Measurements from ENCODE around the gene ADCY3. TPM values are rescaled to one million over a fixed set of nuclear protein-coding genes. Genes with fewer than 3 reads are reported as not detected.

The ADCY3 gene
- total RNA-seq, 1 experiment from 2014 or later = 73.9 TPM

DNA sequence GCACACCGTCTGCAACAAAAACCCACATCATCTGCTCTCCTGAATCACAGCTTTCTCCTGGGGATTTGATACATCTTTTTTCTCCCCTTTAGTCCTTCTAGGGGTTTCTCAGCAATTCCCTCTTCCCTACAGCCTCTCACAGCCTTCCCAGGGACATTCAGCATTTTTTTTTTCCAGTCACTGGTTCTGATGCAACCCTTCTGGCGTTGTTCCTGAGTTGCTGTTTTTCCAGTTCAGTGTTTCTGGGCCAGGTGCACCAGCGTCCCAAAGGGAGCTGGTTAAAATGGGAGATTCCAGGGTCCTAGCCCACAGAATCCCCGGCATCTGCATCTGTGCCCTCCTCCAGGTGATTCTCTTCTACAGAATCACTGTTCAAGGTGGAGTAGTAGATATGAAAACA, 36.1 kb downstream of the ADCY3 start:
- H3K4me1 ChIP-seq = peaks cover 8% of the 10 kb centered on the region
- no peaks in the 10 kb centered on the region for H3K9me3 ChIP-seq (replicated peaks)
- H3K27ac ChIP-seq = no peak overlapping the region
- DNase-seq = no peak
- H3K36me3 ChIP-seq = peaks cover 40% of the 10 kb centered on the region
- no peak overlapping the region for H3K4me3 ChIP-seq
- H3K27me3 ChIP-seq = no peaks in the 10 kb centered on the region

DNA sequence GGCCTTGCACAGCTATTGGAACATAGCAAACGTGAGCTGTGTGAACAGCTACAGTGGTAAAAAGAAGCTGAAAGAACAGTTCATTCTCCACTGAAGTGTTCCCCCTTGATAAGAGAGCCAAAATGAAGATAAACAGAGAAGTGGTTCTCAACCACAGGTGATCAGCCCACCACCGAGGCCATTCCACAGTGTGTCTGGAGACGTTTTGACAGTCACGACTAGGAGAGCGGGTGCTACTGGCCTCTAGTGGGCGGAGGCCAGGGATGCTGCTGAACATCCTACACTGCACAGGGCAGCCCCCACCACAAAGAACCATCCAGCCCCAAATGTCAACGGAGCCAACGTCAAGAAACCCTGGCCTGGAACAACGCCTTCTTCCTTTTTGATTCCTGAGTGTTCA, 38.4 kb downstream of the ADCY3 start:
- Histone ChIP-seq H3K27ac (no peak overlapping the region), H3K27me3 (no peaks in the 10 kb centered on the region), H3K36me3 (peaks cover 28% of the 10 kb centered on the region; the same call in 1 of the 2 replicates), H3K9me3 (replicated peaks) (no peaks in the 10 kb centered on the region), H3K4me3 (no peak overlapping the region), H3K4me1 (peaks cover 8% of the 10 kb centered on the region)
- no peak for DNase-seq

DNA sequence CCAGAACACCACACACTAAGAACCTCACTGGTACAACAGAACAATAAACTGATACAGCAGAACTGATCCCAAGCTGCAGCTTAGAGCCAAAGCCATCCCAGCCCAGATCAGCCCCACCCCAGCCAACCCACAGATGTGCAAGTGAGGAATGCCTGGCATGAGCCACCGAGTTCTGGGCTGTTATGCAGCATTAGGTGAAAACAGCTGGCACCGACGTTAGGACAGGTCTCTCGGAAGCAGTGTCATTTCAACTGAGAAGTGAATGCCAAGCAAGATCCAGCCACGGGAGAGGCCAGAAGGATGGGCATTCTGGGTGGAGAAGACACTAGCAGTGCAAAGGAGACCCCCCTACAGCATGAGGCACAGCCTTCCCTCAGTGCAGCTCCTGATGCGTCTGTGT, 38.9 kb downstream of the ADCY3 start:
- H3K4me1 ChIP-seq = peaks cover 8% of the 10 kb centered on the region
- H3K4me3 ChIP-seq = no peak overlapping the region
- H3K9me3 ChIP-seq (replicated peaks) = no peaks in the 10 kb centered on the region
- no peaks in the 10 kb centered on the region for H3K27me3 ChIP-seq
- no peak for DNase-seq
- no peak overlapping the region for H3K27ac ChIP-seq
- peaks cover 30% of the 10 kb centered on the region; the same call in 1 of the 2 replicates for H3K36me3 ChIP-seq

DNA sequence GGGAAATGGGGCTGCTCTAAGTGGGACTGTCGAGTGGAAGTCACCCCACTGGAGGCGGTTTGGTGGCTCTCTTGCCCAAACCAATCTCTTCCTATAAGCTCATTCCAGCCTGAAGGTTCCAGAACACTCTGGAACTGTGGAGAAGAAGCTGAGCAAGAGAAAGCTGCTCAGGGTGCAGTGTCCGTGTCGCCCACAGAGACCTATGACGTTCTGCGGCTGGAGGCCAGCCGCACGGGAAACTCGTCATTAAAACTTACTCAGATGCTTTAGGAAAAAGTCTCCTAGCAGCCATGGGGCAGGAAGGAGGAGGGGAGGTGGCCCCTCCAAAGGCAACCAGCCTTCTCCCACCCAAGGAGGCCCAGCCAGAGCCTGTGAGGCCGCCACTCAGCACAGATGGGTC, 41.7 kb downstream of the ADCY3 start:
- Histone ChIP-seq H3K27me3 (no peaks in the 10 kb centered on the region), H3K4me3 (no peak overlapping the region), H3K9me3 (replicated peaks) (no peaks in the 10 kb centered on the region), H3K27ac (no peak overlapping the region), H3K4me1 (no peaks in the 10 kb centered on the region), H3K36me3 (peaks cover 25% of the 10 kb centered on the region; the same call in 1 of the 2 replicates)
- DNase-seq = no peak

DNA sequence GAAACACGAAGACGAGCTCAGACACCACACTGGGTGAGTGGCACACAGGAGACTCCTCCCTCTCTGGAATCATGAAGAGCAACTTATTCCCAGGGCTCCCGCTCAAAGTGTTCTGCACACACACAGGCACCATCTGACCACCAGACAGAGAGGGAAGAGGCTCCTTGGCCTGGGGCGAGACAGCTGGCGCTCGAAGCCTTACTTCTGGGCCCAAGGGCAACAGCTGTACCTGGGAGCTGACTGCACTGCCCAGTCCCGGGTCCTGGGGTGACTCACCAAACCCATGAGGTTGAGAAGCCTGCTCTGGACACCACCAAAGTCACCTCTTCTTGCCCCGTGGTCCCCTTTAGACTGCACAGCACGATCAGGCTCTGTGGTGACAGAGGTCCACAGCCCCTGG, 42.4 kb downstream of the ADCY3 start:
- Histone ChIP-seq H3K9me3 (replicated peaks) (no peaks in the 10 kb centered on the region), H3K27ac (no peak overlapping the region), H3K4me1 (no peaks in the 10 kb centered on the region), H3K4me3 (no peak overlapping the region), H3K27me3 (no peaks in the 10 kb centered on the region), H3K36me3 (peaks cover 26% of the 10 kb centered on the region; the same call in 1 of the 2 replicates)
- DNase-seq = no peak

DNA sequence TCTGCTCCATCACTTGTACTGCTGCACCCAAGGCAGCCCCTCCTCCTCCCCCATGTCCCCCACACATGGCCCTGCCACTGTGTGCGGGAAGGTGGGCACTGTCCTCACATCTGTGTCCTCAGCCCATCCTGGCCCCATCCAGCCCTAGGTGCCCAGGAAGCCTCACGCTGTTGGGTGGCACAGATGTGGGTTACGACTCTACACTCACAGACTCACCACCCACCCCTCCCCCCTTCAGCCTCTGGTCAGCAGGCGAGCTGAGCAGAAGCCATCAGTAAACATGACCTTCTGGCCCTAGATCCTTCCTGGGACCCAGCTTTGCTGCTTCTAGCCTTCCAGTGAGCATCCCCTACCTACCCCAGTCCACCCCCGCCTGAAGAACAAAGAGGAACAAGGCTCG, 43.0 kb downstream of the ADCY3 start:
- no peak overlapping the region for H3K27ac ChIP-seq
- H3K4me3 ChIP-seq = no peak overlapping the region
- no peak for DNase-seq
- no peaks in the 10 kb centered on the region for H3K9me3 ChIP-seq (replicated peaks)
- no peaks in the 10 kb centered on the region for H3K4me1 ChIP-seq
- H3K36me3 ChIP-seq = peaks cover 22% of the 10 kb centered on the region; the same call in 1 of the 2 replicates
- no peaks in the 10 kb centered on the region for H3K27me3 ChIP-seq

DNA sequence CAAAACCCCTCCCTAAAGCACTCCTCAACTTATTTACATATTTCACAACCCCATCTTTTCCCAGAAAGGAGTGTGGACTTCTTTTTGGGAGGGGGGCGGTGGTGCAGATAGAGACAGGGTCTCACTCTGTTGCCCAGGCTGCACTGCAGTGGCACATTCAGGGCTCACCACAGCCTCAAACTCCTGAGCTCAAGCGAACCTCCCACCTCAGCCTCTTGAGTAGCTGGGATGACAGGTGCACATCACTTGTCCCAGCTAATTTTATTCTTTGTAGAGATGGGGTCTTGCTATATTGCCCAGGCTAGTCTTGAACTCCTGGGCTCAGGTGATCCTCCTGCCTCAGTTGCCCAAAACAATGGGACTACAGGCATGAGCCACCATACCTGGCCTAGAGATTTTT, 44.1 kb downstream of the ADCY3 start:
- H3K4me3 ChIP-seq = no peak overlapping the region
- DNase-seq = no peak
- peaks cover 11% of the 10 kb centered on the region; the same call in 1 of the 2 replicates for H3K36me3 ChIP-seq
- no peaks in the 10 kb centered on the region for H3K9me3 ChIP-seq (replicated peaks)
- H3K4me1 ChIP-seq = no peaks in the 10 kb centered on the region
- H3K27ac ChIP-seq = no peak overlapping the region
- H3K27me3 ChIP-seq = no peaks in the 10 kb centered on the region

DNA sequence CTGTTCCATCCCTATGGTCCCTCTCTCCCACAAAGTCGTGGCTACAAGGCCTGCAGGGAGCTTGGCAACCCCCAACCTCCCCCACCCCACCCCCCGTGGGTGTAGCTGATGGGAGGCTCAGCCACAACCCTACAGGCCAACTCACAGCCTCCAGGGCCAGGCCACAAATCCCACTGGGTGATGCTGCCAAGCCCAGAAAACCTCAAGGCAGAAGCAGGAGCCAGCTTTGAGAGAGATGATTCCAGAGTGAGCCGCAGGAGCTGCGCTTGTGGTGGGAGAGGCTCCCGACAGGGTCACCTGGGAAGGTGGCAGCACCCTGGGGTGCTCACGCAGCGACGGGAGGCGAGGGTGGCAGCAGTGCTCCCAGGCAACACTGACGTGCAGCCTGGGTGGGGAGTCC, 44.8 kb downstream of the ADCY3 start:
- Histone ChIP-seq H3K9me3 (replicated peaks) (no peaks in the 10 kb centered on the region), H3K4me1 (no peaks in the 10 kb centered on the region), H3K27ac (no peak overlapping the region), H3K36me3 (peaks cover 9% of the 10 kb centered on the region; the same call in 1 of the 2 replicates), H3K4me3 (no peak overlapping the region), H3K27me3 (no peaks in the 10 kb centered on the region)
- DNase-seq = no peak

DNA sequence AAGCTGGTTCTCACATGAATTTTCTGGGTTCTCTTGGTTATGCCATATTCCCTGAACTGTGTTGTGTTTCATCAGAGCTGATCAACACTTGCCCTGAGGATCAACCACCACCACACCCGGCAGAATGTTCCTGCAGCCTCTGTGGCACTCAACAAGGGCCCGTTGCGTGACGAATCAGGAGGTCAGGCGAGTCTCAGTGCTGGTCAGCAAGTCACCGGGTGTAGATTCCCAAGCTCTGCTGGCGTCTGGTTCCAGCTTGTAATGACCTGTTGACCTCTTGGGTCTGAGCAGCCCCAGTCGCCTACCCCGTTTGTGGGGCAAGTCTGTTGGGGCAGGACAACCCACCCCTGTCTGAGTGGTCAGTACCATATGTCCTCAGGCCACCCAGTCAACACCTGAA, 46.0 kb downstream of the ADCY3 start:
- peaks cover 13% of the 10 kb centered on the region for H3K36me3 ChIP-seq
- H3K4me3 ChIP-seq = no peak overlapping the region
- no peaks in the 10 kb centered on the region for H3K27me3 ChIP-seq
- DNase-seq = no peak
- no peaks in the 10 kb centered on the region for H3K4me1 ChIP-seq
- no peaks in the 10 kb centered on the region for H3K9me3 ChIP-seq (replicated peaks)
- H3K27ac ChIP-seq = no peak overlapping the region

DNA sequence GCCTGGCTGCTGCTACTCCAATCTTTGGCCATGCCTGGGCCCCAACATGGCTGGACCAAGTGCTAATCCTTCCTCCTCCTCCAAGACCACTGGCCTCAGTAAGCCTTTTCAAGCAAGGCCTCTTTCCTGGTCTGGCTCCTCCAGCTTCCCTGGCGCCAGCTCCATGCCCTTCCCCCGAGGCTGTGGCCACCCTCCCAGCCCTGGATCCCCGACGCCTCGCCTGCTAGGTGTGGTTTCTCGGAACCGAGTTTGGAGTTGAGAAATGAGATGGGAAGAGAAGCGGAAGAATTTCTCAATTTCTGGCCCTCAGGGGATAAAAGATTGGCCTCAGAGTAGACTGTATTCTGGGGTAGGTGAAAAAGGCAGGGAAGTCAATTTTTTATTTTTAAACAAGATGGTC, 46.4 kb downstream of the ADCY3 start:
- Histone ChIP-seq H3K27ac (no peak overlapping the region), H3K27me3 (no peaks in the 10 kb centered on the region), H3K36me3 (peaks cover 13% of the 10 kb centered on the region), H3K9me3 (replicated peaks) (no peaks in the 10 kb centered on the region), H3K4me1 (no peaks in the 10 kb centered on the region), H3K4me3 (no peak overlapping the region)
- no peak for DNase-seq

DNA sequence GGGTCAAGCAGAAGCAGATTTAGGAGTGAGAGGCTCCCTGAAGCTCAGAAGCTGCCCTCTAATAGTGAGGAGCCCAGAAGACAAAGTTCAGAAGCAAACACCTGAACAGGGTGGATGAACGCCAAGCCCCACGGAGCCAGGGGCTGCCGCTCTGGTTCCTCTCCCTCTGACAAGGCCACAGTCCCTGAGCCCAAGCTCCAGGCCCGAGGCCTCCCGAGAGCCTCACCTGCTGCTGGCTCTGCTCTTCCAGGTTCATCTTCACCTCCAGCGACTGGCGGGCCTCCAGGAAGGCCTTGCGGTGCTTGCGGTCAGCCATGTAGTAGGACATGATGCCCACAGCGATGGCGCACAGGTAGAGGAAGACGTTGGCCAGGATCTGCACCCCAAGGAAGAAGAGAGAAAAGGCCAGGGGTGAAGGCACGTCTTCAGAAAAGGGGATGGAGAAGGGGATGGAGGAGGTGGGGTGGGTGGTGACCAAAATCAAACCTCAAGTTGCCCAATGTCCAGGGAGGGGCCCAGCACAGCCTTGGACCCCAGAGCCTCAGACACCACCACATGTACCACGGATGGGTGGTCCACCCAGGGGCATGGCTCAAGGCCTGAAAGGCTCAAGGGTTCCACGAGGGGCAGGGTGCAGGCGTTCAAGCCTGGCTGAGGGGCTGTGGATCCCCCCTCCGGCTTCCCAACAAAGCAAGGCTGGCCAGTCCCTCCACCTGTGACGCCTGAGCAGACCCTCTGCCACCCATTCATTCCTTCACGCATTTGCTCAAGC, 47.5 kb downstream of the ADCY3 start:
- no peak for DNase-seq
- no peaks in the 10 kb centered on the region for H3K9me3 ChIP-seq (replicated peaks)
- no peak overlapping the region for H3K4me3 ChIP-seq
- no peak overlapping the region for H3K27ac ChIP-seq
- H3K36me3 ChIP-seq = peaks cover 16% of the 10 kb centered on the region
- no peaks in the 10 kb centered on the region for H3K4me1 ChIP-seq
- no peaks in the 10 kb centered on the region for H3K27me3 ChIP-seq

DNA sequence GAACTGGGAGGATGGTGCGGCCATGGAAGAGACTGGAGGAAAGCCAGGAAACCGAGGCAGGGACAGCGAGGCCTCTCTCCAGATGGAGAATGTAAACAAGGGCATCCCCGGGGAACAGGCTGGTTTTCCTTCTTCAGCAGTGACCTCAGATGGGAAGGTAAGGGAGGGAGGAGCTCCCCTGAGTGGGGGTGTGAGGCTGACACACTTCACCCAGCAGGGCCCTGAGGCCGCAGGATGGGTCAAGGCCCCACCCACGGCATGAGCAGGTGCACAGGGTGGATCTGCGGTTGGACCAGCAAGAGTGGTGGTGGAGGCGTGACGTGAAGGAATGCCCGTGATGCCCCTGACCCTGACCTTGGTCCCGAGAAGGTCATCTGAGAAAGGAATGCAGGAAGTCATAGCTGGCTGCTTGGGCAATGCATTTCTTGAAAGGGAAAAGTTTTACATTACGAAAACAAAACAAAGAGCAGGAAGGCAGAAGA, 48.1 kb downstream of the ADCY3 start:
- Histone ChIP-seq H3K27ac (no peak overlapping the region), H3K4me1 (no peaks in the 10 kb centered on the region), H3K9me3 (replicated peaks) (no peaks in the 10 kb centered on the region), H3K27me3 (no peaks in the 10 kb centered on the region), H3K4me3 (no peak overlapping the region), H3K36me3 (peaks cover 19% of the 10 kb centered on the region)
- no peak for DNase-seq

DNA sequence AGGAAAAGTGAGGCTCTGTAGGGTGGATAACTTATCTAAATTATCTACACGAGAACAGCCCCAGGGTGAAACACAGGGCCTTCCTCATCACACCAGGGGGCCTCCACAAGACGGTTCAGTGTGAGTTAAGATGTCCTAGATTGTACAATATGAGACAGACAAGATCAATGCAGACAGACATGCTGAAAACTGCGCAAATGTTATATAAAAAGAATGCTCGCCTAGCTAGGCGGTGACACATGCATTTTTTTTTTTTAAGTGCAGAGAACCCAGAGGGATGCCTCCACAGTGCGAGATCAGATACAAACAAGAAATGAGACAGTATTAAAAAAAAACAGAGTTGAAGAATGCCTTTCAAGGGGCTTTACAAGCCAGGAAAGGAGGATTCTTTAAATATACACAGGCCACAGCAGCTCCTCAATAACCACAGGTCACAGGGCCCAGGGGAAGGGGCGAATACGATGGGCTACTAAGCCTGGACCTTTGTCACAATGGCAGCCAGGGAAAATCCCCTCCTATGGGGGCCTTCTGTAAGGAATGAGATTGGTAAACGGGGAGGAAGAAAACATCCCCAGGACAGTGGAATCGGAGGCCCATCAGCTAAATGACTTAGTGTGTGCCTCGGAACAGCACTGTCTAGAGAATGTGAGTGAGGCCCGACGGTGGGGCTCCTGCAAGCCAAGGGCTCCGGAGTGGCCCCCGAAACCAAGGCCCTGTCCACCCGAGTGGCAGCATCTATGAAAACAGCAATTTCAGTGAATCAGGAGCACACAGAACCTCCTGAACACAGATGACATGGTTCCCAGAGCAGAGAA, 48.9 kb downstream of the ADCY3 start:
- H3K4me3 ChIP-seq = no peak overlapping the region
- H3K9me3 ChIP-seq (replicated peaks) = no peaks in the 10 kb centered on the region
- H3K27ac ChIP-seq = no peak overlapping the region
- no peaks in the 10 kb centered on the region for H3K4me1 ChIP-seq
- DNase-seq = no peak
- H3K36me3 ChIP-seq = peaks cover 21% of the 10 kb centered on the region
- no peaks in the 10 kb centered on the region for H3K27me3 ChIP-seq

DNA sequence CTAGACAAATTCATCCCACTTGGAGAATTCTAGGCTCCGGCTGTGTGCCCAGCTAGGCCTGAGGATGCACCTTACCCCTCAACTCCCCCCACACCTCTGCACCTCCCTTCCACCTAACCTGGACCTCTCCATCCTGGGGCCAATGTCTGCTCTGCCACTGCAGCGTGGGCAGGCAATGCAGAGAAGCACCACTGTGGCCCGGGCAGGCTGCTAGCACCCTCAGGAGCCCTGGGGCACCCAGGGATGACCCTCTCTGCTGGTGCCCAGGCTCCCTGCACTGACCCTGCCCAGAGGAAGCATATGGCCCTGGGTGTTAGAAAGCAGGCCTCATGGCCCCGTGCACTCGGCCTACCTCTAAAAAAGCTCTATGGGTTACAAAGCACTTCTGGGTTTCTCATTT, 49.6 kb downstream of the ADCY3 start:
- Histone ChIP-seq H3K4me3 (no peak overlapping the region), H3K27ac (no peak overlapping the region), H3K4me1 (no peaks in the 10 kb centered on the region), H3K36me3 (peaks cover 23% of the 10 kb centered on the region), H3K27me3 (no peaks in the 10 kb centered on the region), H3K9me3 (replicated peaks) (no peaks in the 10 kb centered on the region)
- no peak for DNase-seq

DNA sequence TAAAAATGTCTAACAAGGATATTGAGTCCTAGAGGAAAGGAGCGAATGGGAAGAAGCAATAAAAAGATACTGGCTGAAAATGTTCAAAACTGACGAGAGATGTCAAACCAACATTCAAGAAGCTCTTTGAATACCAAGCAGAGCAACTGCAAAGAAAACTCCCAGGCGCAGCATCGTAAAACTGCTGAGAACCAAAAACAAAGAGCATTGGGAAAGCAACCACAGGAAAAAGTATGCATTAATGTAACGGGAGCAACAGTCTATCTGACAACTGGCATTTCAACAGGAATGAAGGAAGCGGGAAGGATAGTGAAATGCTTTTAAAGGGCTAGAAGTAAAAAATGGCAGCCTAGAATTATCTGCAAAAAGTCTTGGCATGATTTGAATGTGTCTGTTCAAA, 53.1 kb downstream of the ADCY3 start:
- Histone ChIP-seq H3K9me3 (replicated peaks) (no peaks in the 10 kb centered on the region), H3K4me1 (no peaks in the 10 kb centered on the region), H3K36me3 (peaks cover 23% of the 10 kb centered on the region), H3K27ac (no peak overlapping the region), H3K4me3 (no peak overlapping the region), H3K27me3 (no peaks in the 10 kb centered on the region)
- DNase-seq = no peak
